GM23338 (cell line): ENCODE data around the gene PDE4B. TPM values are rescaled to one million over a fixed set of nuclear protein-coding genes. Genes with fewer than 3 reads are reported as not detected.
A peak's percentile ranks its signal among the peaks of the same experiment; 100 is the strongest.

ENCODE experiments used
- ATAC-seq: fragments of 200-7000 bp; cut with Tn5 transposase; 3 replicates; pipeline ENCODE4 v1.9.1; 2020
- DNase-seq: peaks from one replicate; pipeline ENCODE4 v3.0.0-alpha.2; 2015; ENCODE audit warnings: low spot score
- H2AFZ ChIP-seq: fragments of 200-600 bp; sonication (generic); 2 replicates; pipeline ENCODE4 v1.8.0; 2016; ENCODE audit warnings: antibody characterized with exemption, mild to moderate bottlenecking, moderate library complexity
- H3F3A ChIP-seq: fragments of 200-600 bp; sonication (generic); replicated peaks from 2 replicates; pipeline ENCODE4 v1.8.0; 2017; ENCODE audit warnings: antibody characterized with exemption, mixed run types, low read depth
- H3K27ac ChIP-seq: fragments of 200-600 bp; sonication (generic); 2 replicates; pipeline ENCODE4 v1.6.1; 2016; ENCODE audit warnings: low read depth
- H3K27me3 ChIP-seq: fragments of 200-600 bp; sonication (generic); 2 replicates; pipeline ENCODE4 v1.8.0; 2016; ENCODE audit warnings: mild to moderate bottlenecking, mixed run types, moderate library complexity; ENCODE audit not compliant: insufficient read depth
- H3K36me3 ChIP-seq: fragments of 200-600 bp; sonication (generic); 2 replicates; pipeline ENCODE4 v1.8.0; 2016; ENCODE audit warnings: mild to moderate bottlenecking; ENCODE audit not compliant: insufficient read depth
- H3K4me1 ChIP-seq: fragments of 200-600 bp; sonication (generic); 2 replicates; pipeline ENCODE4 v1.8.0; 2016; ENCODE audit warnings: mild to moderate bottlenecking, moderate library complexity; ENCODE audit not compliant: insufficient read depth
- H3K4me2 ChIP-seq: fragments of 200-600 bp; sonication (generic); 2 replicates; pipeline ENCODE4 v1.7.1; 2017; ENCODE audit warnings: mixed run types
- H3K4me3 ChIP-seq: fragments of 200-600 bp; sonication (generic); 2 replicates; pipeline ENCODE4 v1.6.1; 2016; ENCODE audit warnings: mixed run types
- H3K79me2 ChIP-seq: fragments of 200-600 bp; sonication (generic); replicated peaks from 2 replicates; pipeline ENCODE4 v1.8.0; 2017; ENCODE audit warnings: mild to moderate bottlenecking; ENCODE audit not compliant: insufficient read depth
- H3K9me2 ChIP-seq: fragments of 200-600 bp; sonication (generic); 2 replicates; pipeline ENCODE4 v1.8.0; 2017; ENCODE audit not compliant: insufficient read depth
- H4K20me1 ChIP-seq: fragments of 200-600 bp; sonication (generic); replicated peaks from 2 replicates; pipeline ENCODE4 v1.8.0; 2017; ENCODE audit warnings: mild to moderate bottlenecking; ENCODE audit not compliant: insufficient read depth
- H3K27ac Mint-ChIP-seq: 2 replicates; pipeline ENCODE4 v1.8.0; 2020; ENCODE audit warnings: inconsistent platforms, mild to moderate bottlenecking, moderate library complexity, mixed read lengths
- H3K27me3 Mint-ChIP-seq: 3 replicates; pipeline ENCODE4 v1.8.0; 2022; ENCODE audit warnings: low read depth, mild to moderate bottlenecking, moderate library complexity, mixed read lengths, inconsistent platforms; ENCODE audit not compliant: insufficient read depth, poor library complexity
- H3K36me3 Mint-ChIP-seq: 3 replicates; pipeline ENCODE4 v1.8.0; 2021; ENCODE audit warnings: low read depth, mild to moderate bottlenecking, inconsistent platforms, moderate library complexity, mixed read lengths
- H3K4me1 Mint-ChIP-seq: 3 replicates; pipeline ENCODE4 v1.8.0; 2020; ENCODE audit warnings: mild to moderate bottlenecking, inconsistent platforms, mixed read lengths
- H3K4me3 Mint-ChIP-seq: 3 replicates; pipeline ENCODE4 v1.8.0; 2021; ENCODE audit warnings: moderate library complexity, mild to moderate bottlenecking, inconsistent platforms, mixed read lengths
- H3K9me3 Mint-ChIP-seq: 3 replicates; pipeline ENCODE4 v1.8.0; 2020; ENCODE audit warnings: moderate library complexity, mild to moderate bottlenecking, inconsistent platforms, mixed read lengths
- CREB1 ChIP-seq: fragments of 250-450 bp; sonication (Bioruptor Pico); IDR thresholded peaks from 2 replicates; pipeline ENCODE4 v1.5.0; 2020; ENCODE audit warnings: low read depth, mild to moderate bottlenecking, moderate library complexity
- ETS1 ChIP-seq: IDR thresholded peaks from 2 replicates; pipeline ENCODE4 v1.6.1; 2016; ENCODE audit warnings: antibody characterized with exemption
- EZH2 ChIP-seq: fragments of 200-600 bp; sonication (generic); IDR thresholded peaks from one replicate; pipeline ENCODE4 v1.8.0; 2017; ENCODE audit warnings: antibody characterized with exemption, mild to moderate bottlenecking, low read depth; ENCODE audit not compliant: unreplicated experiment
- EZH2phosphoT487 ChIP-seq: fragments of 200-600 bp; sonication (generic); IDR thresholded peaks from one replicate; pipeline ENCODE4 v1.8.1; 2018; ENCODE audit warnings: antibody characterized with exemption; ENCODE audit not compliant: unreplicated experiment
- JUNB ChIP-seq: IDR thresholded peaks from one replicate; pipeline ENCODE4 v1.6.1; 2016; ENCODE audit warnings: antibody characterized with exemption; ENCODE audit not compliant: unreplicated experiment
- NANOG ChIP-seq: IDR thresholded peaks from 2 replicates; pipeline ENCODE4 v1.6.1; 2016; ENCODE audit warnings: antibody characterized with exemption, borderline replicate concordance
- POLR2AphosphoS5 ChIP-seq: IDR thresholded peaks from 2 replicates; pipeline ENCODE4 v1.6.1; 2016; ENCODE audit warnings: antibody characterized with exemption, low read depth
- REST ChIP-seq: IDR thresholded peaks from one replicate; pipeline ENCODE4 v1.6.1; 2018; ENCODE audit warnings: antibody characterized with exemption; ENCODE audit not compliant: unreplicated experiment
- STAT1 ChIP-seq: IDR thresholded peaks from one replicate; pipeline ENCODE4 v1.6.1; 2016; ENCODE audit warnings: antibody characterized with exemption; ENCODE audit not compliant: unreplicated experiment
- ZNF114 ChIP-seq: fragments of 250-450 bp; sonication (Bioruptor Pico); IDR thresholded peaks from 2 replicates; pipeline ENCODE4 v1.5.0; 2020; ENCODE audit warnings: mild to moderate bottlenecking, moderate library complexity
- ZNF331 ChIP-seq: fragments of 250-450 bp; sonication (Bioruptor Pico); IDR thresholded peaks from 2 replicates; pipeline ENCODE4 v1.5.0; 2020; ENCODE audit warnings: low read depth, mild to moderate bottlenecking, moderate library complexity
- ZNF462 ChIP-seq: fragments of 250-450 bp; sonication (Bioruptor Pico); IDR thresholded peaks from 2 replicates; pipeline ENCODE4 v1.5.0; 2020; ENCODE audit warnings: mild to moderate bottlenecking, moderate library complexity
- polyA plus RNA-seq: library from polyadenylated mRNA; unstranded; fragments of >200 nt; fragmentation: Nextera tagmentation; extraction: Ambion mirVana; gene quantifications from 2 replicates; pipeline ENCODE4 v1.2.1, GENCODE V29; 2016
- total RNA-seq: library from RNA; depleted of rRNA; stranded (reverse); fragments of >200 nt; shearing (Covaris generic); gene quantifications from 2 replicates; pipeline ENCODE4 v1.2.3, GENCODE V29; 2014

Gene PDE4B
- total and polyA plus RNA-seq, 2 experiments from 2014 or later = 14.0 to 25.6 TPM

GRCh38 chr1:66354311-66355201, 561.9 kb downstream of the PDE4B start:
- H3K9me2 ChIP-seq = no peaks in the 10 kb centered on the region
- H3K4me2 ChIP-seq = peak overlapping the region; percentile 74
- Mint-ChIP-seq H3K4me3 (peak overlapping the region; percentile 73), H3K36me3 (no peaks in the 10 kb centered on the region; the same call in 2 of the 3 replicates), H3K27ac (peak overlapping the region; percentile 97), H3K4me1 (peaks cover 75% of the 10 kb centered on the region), H3K9me3 (no peaks in the 10 kb centered on the region), H3K27me3 (peaks cover 2% of the 10 kb centered on the region)
- peaks cover 60% of the 10 kb centered on the region for H3K4me1 ChIP-seq
- H3K36me3 ChIP-seq = no peaks in the 10 kb centered on the region
- H3F3A ChIP-seq = no peaks in the 10 kb centered on the region; the same call in 1 of the 2 replicates
- ATAC-seq (peak; percentile 21), DNase-seq (peak; percentile 66)
- H4K20me1 ChIP-seq = no peaks in the 10 kb centered on the region
- peak overlapping the region; percentile 46 for H3K4me3 ChIP-seq
- no peaks in the 10 kb centered on the region for H3K27me3 ChIP-seq
- no peak overlapping the region for H2AFZ ChIP-seq
- H3K79me2 ChIP-seq = peaks cover 67% of the 10 kb centered on the region
- TF ChIP-seq NANOG = no peak
- TF ChIP-seq STAT1 = no peak
- TF ChIP-seq ZNF331 = no peak
- TF ChIP-seq EZH2 = no peak
- no peak for TF ChIP-seq POLR2AphosphoS5
- no peak for TF ChIP-seq EZH2phosphoT487
- TF ChIP-seq ZNF462 (CRISPR knock-in tag) = no peak
- TF ChIP-seq ETS1 = no peak
- TF ChIP-seq CREB1 (CRISPR knock-in tag) = no peak
- no peak for TF ChIP-seq JUNB
- no peak for TF ChIP-seq REST
- TF ChIP-seq ZNF114 (CRISPR knock-in tag) = no peak
- peak overlapping the region; percentile 98 for H3K27ac ChIP-seq
